PC-9 (cell line): ENCODE results near the gene OR6C76. TPM values are rescaled to one million over a fixed set of nuclear protein-coding genes. Genes with fewer than 3 reads are reported as not detected.

Experiments
- BruUV-seq: library from RNA; stranded (reverse); fragments of 400-500 nt; replicated peaks from 2 replicates; lab custom pipeline; 2021; lab: Mats Ljungman, UMichigan
- CTCF ChIA-PET: fragments of 300-600 bp; sonication (Branson Sonifier 250); formaldehyde crosslinking; loops from one replicate; lab custom pipeline; 2022; ENCODE audit warnings: antibody characterized with exemption; lab: Charles Lee
- POLR2A ChIA-PET: fragments of 300-600 bp; sonication (Branson Sonifier 250); formaldehyde crosslinking; loops from one replicate; lab custom pipeline; 2022; ENCODE audit warnings: antibody characterized with exemption; ENCODE audit not compliant: unreplicated experiment; lab: Charles Lee
- DNase-seq, 2 experiments: peaks; one replicate each; pipeline versions ENCODE4 v3.0.0 to v3.0.0-alpha.2; 2015 to 2022; ENCODE audit warnings: mixed read lengths in 1 of 2
- H2AFZ ChIP-seq: fragments of 200-600 bp; sonication (generic); 2 replicates; pipeline ENCODE4 v1.8.1; 2017; ENCODE audit warnings: antibody characterized with exemption
- H3F3A ChIP-seq: fragments of 200-600 bp; sonication (generic); 2 replicates; pipeline ENCODE4 v1.8.1; 2017; ENCODE audit warnings: antibody characterized with exemption, mild to moderate bottlenecking, low read depth; ENCODE audit not compliant: insufficient read depth
- H3K27ac ChIP-seq: fragments of 200-600 bp; sonication (generic); 2 replicates; pipeline ENCODE4 v1.6.1; 2016; ENCODE audit warnings: mixed run types
- H3K27me3 ChIP-seq: fragments of 200-600 bp; sonication (generic); 2 replicates; pipeline ENCODE4 v1.6.1; 2016; ENCODE audit warnings: low read depth, mixed run types; ENCODE audit not compliant: insufficient read depth
- H3K36me3 ChIP-seq: fragments of 200-600 bp; sonication (generic); 2 replicates; pipeline ENCODE4 v1.6.1; 2016; ENCODE audit warnings: low read depth, mixed run types
- H3K4me1 ChIP-seq: fragments of 200-600 bp; sonication (generic); replicated peaks from 2 replicates; pipeline ENCODE4 v1.6.1; 2016; ENCODE audit warnings: mixed run types; ENCODE audit not compliant: insufficient read depth
- H3K4me2 ChIP-seq: fragments of 200-600 bp; sonication (generic); 2 replicates; pipeline ENCODE4 v1.6.1; 2017; ENCODE audit warnings: mixed run types
- H3K4me3 ChIP-seq: fragments of 200-600 bp; sonication (generic); 2 replicates; pipeline ENCODE4 v1.6.1; 2016; ENCODE audit warnings: mixed run types
- H3K79me2 ChIP-seq: fragments of 200-600 bp; sonication (generic); 2 replicates; pipeline ENCODE4 v1.6.1; 2017; ENCODE audit warnings: low read depth, mixed run types
- H3K9me2 ChIP-seq: fragments of 200-600 bp; sonication (generic); 2 replicates; pipeline ENCODE4 v1.8.1; 2017; ENCODE audit warnings: mild to moderate bottlenecking; ENCODE audit not compliant: insufficient read depth
- H3K9me3 ChIP-seq: fragments of 200-600 bp; sonication (generic); 2 replicates; pipeline ENCODE4 v1.8.1; 2016; ENCODE audit warnings: low read depth; ENCODE audit not compliant: insufficient read depth
- H4K20me1 ChIP-seq: fragments of 200-600 bp; sonication (generic); 2 replicates; pipeline ENCODE4 v1.8.1; 2017; ENCODE audit not compliant: insufficient read depth
- EZH2 ChIP-seq: fragments of 200-600 bp; sonication (generic); IDR thresholded peaks from 2 replicates; pipeline ENCODE4 v1.8.0; 2017; ENCODE audit warnings: antibody characterized with exemption, low read depth
- intact Hi-C: fragments of 100-400 bp; cut with micrococcal nuclease; formaldehyde crosslinking; loops from one replicate; pipeline ENCODE4 v1.10.0; 2022; ENCODE audit not compliant: unreplicated experiment
- total RNA-seq: library from RNA; stranded (reverse); gene quantifications from 2 replicates; pipeline ENCODE4 v1.2.3, GENCODE V29; 2021
- TF ChIP-seq, protein P1 (sequence below): fragments of 200-600 bp; sonication (generic); conservative IDR thresholded peaks from 2 replicates; pipeline ENCODE4 v1.6.1; 2017; ENCODE audit warnings: mixed run types, antibody characterized with exemption, mild to moderate bottlenecking, moderate library complexity

OR6C76 gene
- total RNA-seq, 1 experiment from 2014 or later, result not detected

DNA sequence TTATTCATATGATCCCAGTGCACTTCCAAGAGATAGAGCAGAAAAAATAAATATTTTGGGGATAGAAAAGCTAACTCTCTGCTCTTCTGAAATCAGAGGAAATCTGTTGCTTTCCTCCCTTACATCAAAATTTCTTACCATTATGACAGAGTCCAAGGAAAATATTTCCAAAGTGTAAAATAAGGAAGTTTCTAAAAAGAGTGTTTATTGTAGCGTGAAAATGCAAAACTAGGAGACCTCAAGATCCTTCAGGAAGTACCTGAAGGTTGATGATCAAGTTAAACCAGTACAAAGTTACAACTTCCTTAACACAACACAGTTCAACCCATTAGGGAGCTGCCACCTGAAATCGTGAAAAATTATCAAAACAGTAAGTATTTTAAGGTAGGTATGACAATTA is 17.7 kb downstream of the OR6C76 start, which contains the start of gene OR6C2:
OR6C2 (plus strand) TSS at position 301 of the 400 bp plus-strand sequence. CDS start 8,138 bp downstream, outside the sequence.
- no TSS peak for BruUV-seq
- H3K9me3 ChIP-seq, result no peaks in the 10 kb centered on the region
- POLR2A ChIA-PET, result no interaction called here
- no peaks in the 10 kb centered on the region for H3K27me3 ChIP-seq
- TF ChIP-seq, protein P1, sequence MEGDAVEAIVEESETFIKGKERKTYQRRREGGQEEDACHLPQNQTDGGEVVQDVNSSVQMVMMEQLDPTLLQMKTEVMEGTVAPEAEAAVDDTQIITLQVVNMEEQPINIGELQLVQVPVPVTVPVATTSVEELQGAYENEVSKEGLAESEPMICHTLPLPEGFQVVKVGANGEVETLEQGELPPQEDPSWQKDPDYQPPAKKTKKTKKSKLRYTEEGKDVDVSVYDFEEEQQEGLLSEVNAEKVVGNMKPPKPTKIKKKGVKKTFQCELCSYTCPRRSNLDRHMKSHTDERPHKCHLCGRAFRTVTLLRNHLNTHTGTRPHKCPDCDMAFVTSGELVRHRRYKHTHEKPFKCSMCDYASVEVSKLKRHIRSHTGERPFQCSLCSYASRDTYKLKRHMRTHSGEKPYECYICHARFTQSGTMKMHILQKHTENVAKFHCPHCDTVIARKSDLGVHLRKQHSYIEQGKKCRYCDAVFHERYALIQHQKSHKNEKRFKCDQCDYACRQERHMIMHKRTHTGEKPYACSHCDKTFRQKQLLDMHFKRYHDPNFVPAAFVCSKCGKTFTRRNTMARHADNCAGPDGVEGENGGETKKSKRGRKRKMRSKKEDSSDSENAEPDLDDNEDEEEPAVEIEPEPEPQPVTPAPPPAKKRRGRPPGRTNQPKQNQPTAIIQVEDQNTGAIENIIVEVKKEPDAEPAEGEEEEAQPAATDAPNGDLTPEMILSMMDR, result no peak
- no peak for TF ChIP-seq EZH2
- no peak within 1 kb of the TSS for H3K4me3 ChIP-seq
- H3K9me2 ChIP-seq, result no peaks in the 10 kb centered on the region
- no peak for DNase-seq
- H3K4me2 ChIP-seq, result no peak within 1 kb of the TSS
- no peaks in the 10 kb centered on the region for H3K4me1 ChIP-seq
- no peak within 1 kb of the TSS for H2AFZ ChIP-seq
- no peaks in the 10 kb centered on the region for H3K79me2 ChIP-seq
- no peaks in the 10 kb centered on the region for H4K20me1 ChIP-seq
- CTCF ChIA-PET, result no interaction called here
- H3K36me3 ChIP-seq, result no peaks in the 10 kb centered on the region
- H3K27ac ChIP-seq, result no peak within 1 kb of the TSS
- intact Hi-C loops, result no loop called here
- no peaks in the 10 kb centered on the region for H3F3A ChIP-seq

DNA sequence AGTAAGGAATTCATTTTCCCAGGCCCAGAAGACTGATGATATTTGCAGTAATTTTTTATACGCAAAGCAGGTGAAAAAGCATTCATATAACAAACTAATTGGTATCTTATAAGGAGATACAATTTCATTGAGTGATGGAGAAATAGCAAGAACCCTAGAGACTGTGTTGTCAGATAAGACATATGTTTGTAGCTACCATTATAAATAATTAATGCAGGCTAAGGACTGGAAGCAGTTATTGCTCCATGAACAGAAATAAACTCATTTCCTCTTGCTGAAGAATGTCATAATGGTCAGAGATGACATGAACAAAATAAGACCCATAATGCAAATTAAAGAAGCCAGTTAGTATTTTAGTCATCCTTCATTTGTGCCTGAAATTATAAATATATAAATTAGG is 19.3 kb downstream of the OR6C76 start:
- POLR2A ChIA-PET, result no interaction called here
- Histone ChIP-seq H3K9me2 (no peaks in the 10 kb centered on the region), H4K20me1 (no peaks in the 10 kb centered on the region), H3K4me3 (no peak overlapping the region), H2AFZ (no peak overlapping the region), H3K27ac (no peak overlapping the region), H3K4me2 (no peak overlapping the region), H3K36me3 (no peaks in the 10 kb centered on the region), H3F3A (no peaks in the 10 kb centered on the region), H3K9me3 (no peaks in the 10 kb centered on the region; the same call in 1 of the 2 replicates), H3K4me1 (no peaks in the 10 kb centered on the region), H3K27me3 (no peaks in the 10 kb centered on the region), H3K79me2 (no peaks in the 10 kb centered on the region)
- no peak for TF ChIP-seq EZH2
- TF ChIP-seq, protein P1, result no peak
- DNase-seq, result no peak
- intact Hi-C loops, result no loop called here
- BruUV-seq, result no TSS peak
- CTCF ChIA-PET, result no interaction called here

DNA sequence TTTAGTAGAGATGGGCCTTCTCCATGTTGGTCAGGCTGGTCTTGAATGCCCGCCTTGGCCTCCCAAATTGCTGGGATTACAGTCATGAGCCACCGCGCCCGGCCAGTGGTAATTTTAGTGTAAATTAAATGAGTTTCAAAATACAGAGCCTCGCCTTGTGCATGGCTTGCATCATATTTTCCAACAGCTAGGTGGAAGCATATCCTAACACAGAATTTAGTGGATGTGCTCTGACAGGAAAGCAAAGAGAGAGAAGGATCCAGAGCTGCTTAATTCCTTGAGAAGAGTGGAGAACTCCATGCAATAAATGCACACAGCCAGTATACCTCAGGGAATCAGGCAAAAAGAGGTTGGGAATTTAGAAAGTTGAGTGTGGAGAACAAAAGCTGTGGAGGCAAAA is 20.3 kb downstream of the OR6C76 start:
- DNase-seq, result no peak
- Histone ChIP-seq H2AFZ (no peak overlapping the region), H3K27ac (no peak overlapping the region), H3K4me1 (no peaks in the 10 kb centered on the region), H3K9me2 (no peaks in the 10 kb centered on the region), H4K20me1 (no peaks in the 10 kb centered on the region), H3K4me3 (no peak overlapping the region), H3K36me3 (no peaks in the 10 kb centered on the region), H3K79me2 (no peaks in the 10 kb centered on the region), H3K4me2 (no peak overlapping the region), H3F3A (no peaks in the 10 kb centered on the region), H3K9me3 (no peaks in the 10 kb centered on the region; the same call in 1 of the 2 replicates), H3K27me3 (no peaks in the 10 kb centered on the region)
- intact Hi-C loops, result no loop called here
- BruUV-seq, result no TSS peak
- TF ChIP-seq, protein P1, result no peak
- TF ChIP-seq EZH2, result no peak
- ChIA-PET POLR2A (no interaction called here), CTCF (no interaction called here)
